ENCODE results near the gene SPOCK2. TPM values are rescaled to one million over a fixed set of nuclear protein-coding genes. Genes with fewer than 3 reads are reported as not detected.

The SPOCK2 gene
- total and polyA plus RNA-seq, 7 donors, result 1.8 to 5.3 (median 3.3) TPM

DNA sequence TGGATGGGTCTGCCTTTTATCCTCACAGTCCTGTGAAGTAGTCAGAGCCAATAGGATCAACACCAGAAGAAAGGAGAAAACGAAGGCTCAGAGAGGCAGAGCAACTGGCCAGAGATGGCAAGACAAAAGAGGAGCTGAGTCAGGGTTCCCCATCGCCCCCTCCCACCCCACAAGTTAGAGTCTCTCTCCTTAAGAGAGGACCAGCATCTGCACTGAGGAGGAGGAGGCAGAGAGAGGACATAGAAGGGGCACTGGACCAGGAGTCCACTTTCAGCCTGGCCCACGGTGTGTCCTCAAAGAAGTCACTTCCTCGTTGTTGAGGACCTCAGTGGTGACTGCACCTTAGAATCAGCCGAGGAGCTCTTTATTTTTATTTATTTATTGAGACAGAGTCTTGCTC, 11.6 kb downstream of the SPOCK2 start:
- ATAC-seq (no peak), DNase-seq (no peak)
- TF ChIP-seq, protein P1, sequence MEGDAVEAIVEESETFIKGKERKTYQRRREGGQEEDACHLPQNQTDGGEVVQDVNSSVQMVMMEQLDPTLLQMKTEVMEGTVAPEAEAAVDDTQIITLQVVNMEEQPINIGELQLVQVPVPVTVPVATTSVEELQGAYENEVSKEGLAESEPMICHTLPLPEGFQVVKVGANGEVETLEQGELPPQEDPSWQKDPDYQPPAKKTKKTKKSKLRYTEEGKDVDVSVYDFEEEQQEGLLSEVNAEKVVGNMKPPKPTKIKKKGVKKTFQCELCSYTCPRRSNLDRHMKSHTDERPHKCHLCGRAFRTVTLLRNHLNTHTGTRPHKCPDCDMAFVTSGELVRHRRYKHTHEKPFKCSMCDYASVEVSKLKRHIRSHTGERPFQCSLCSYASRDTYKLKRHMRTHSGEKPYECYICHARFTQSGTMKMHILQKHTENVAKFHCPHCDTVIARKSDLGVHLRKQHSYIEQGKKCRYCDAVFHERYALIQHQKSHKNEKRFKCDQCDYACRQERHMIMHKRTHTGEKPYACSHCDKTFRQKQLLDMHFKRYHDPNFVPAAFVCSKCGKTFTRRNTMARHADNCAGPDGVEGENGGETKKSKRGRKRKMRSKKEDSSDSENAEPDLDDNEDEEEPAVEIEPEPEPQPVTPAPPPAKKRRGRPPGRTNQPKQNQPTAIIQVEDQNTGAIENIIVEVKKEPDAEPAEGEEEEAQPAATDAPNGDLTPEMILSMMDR (IDR thresholded peaks at IDR 0.05), result no peak
- H3K4me3 ChIP-seq, result no peak overlapping the region
- H3K4me1 ChIP-seq, result no peaks in the 10 kb centered on the region
- 66 to 75% (median 71%) methylated on average over 5 of the region's 5 CpGs for WGBS, 3 donors
- no peak overlapping the region for H3K27ac ChIP-seq
- H3K9me3 ChIP-seq, result no peaks in the 10 kb centered on the region
- H3K36me3 ChIP-seq (ENCODE audit: insufficient read depth in 1 of 2, low read depth in 1 of 2), result no peaks in the 10 kb centered on the region
- intact Hi-C loops (cut with DNase I), result no loop called here
- no peaks in the 10 kb centered on the region for H3K27me3 ChIP-seq (ENCODE audit: insufficient read depth in 3 of 3, low read length in 2 of 3)

DNA sequence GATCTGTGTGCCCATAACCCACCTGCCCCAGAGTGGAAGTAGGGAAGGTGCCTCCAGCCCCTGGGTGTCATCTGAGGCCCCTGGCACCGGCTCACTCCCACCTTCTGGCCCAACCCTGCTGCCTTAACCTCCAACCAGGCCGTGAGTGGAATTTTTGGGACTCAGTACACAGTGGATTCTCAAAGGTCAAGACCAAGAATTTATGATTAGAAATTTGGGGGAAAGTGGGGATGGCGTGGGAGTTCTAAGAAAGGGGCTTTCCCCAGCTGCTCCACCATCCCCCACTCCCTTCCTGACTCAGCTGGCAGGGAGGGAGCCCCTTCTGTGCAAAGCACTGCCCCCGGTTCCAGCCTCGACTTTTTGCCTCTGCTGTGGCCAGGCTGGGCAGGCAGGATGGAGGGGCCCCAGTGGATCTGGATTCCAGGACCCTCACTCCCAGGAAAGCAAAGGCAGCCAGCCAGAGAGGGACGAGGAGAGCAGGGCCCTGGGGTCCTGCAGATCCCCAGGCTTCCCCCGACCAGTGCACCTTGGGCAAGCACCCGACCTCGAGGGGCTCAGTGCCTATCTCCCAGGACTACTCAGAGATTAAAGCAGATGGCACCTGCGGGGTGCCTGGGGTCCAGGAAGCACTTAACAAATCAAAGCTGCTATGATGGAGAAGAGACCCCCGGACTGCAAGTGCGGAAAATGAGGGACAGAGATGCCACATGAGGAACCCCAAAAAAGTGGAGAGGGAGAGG, 12.8 kb downstream of the SPOCK2 start:
- peak in 1 of 2 donors; percentile 33 for DNase-seq
- H3K4me3 ChIP-seq, result no peak overlapping the region
- H3K27me3 ChIP-seq (ENCODE audit: insufficient read depth in 3 of 3, low read length in 2 of 3), result no peaks in the 10 kb centered on the region
- no peaks in the 10 kb centered on the region for H3K4me1 ChIP-seq
- ATAC-seq, result no peak
- 77 to 84% (median 84%) methylated on average over 10 to 12 of the region's 12 CpGs for WGBS, 3 donors
- H3K27ac ChIP-seq, result no peak overlapping the region
- no peaks in the 10 kb centered on the region for H3K36me3 ChIP-seq (ENCODE audit: insufficient read depth in 1 of 2, low read depth in 1 of 2)
- H3K9me3 ChIP-seq, result no peaks in the 10 kb centered on the region
- intact Hi-C loops (cut with DNase I), result no loop called here
- TF ChIP-seq, protein P1 (IDR thresholded peaks at IDR 0.05), result no peak

DNA sequence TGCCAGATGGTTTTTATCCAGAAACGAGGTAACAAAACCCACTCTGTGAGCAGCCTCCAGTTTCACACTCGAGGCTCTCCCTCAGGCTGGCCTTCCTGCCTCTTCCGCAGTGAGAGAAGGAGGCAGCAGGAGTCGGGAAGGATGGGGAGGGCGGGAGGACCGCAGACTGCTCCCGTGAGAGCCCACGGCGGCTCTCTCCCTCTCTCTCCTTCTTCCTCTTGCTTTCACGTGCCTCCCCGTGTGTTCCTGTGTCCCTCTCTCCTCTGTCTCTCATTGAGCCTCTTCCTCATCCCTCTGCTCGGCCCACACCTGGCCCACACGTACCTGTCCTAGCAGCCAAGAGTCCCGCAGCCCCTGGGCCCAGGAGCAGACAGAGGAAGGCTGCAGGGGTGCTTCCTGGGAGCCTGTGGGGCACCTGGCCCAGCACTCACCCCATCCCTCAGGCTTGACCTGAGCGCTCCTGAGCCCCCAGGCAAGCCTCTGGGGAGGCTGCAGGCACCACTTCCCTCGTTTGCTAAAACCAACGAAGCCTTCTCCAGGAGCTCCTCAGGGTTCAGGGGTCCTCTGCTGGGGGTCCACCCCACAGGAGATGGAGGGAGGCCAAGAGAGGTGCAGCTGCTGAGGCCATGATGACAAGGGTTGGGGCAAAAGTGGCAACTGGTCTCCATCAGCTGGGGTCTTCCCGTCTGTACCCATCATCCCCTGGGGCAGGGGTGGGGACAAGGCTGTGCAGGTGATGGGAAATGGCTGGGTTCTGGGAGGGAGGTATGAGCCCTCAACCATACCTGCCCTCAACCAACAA, 13.6 kb downstream of the SPOCK2 start:
- no peak overlapping the region for H3K27ac ChIP-seq
- peak in 1 of 4 donors; percentile 32 for ATAC-seq
- peak in 1 of 2 donors; percentile 25 for DNase-seq
- TF ChIP-seq, protein P1 (IDR thresholded peaks at IDR 0.05), result no peak
- no peaks in the 10 kb centered on the region for H3K36me3 ChIP-seq (ENCODE audit: insufficient read depth in 1 of 2, low read depth in 1 of 2)
- no peak overlapping the region for H3K4me3 ChIP-seq
- no peaks in the 10 kb centered on the region for H3K9me3 ChIP-seq
- intact Hi-C loops (cut with DNase I), result loop anchor here in 1 of 2 donors (5.0 kb wide), 1 partner anchor 1757 kb away; no protein-coding TSS in a partner anchor
- no peaks in the 10 kb centered on the region for H3K27me3 ChIP-seq (ENCODE audit: insufficient read depth in 3 of 3, low read length in 2 of 3)
- WGBS, 3 donors, result 69 to 74% (median 69%) methylated on average over 18 of the region's 18 CpGs
- no peaks in the 10 kb centered on the region for H3K4me1 ChIP-seq

DNA sequence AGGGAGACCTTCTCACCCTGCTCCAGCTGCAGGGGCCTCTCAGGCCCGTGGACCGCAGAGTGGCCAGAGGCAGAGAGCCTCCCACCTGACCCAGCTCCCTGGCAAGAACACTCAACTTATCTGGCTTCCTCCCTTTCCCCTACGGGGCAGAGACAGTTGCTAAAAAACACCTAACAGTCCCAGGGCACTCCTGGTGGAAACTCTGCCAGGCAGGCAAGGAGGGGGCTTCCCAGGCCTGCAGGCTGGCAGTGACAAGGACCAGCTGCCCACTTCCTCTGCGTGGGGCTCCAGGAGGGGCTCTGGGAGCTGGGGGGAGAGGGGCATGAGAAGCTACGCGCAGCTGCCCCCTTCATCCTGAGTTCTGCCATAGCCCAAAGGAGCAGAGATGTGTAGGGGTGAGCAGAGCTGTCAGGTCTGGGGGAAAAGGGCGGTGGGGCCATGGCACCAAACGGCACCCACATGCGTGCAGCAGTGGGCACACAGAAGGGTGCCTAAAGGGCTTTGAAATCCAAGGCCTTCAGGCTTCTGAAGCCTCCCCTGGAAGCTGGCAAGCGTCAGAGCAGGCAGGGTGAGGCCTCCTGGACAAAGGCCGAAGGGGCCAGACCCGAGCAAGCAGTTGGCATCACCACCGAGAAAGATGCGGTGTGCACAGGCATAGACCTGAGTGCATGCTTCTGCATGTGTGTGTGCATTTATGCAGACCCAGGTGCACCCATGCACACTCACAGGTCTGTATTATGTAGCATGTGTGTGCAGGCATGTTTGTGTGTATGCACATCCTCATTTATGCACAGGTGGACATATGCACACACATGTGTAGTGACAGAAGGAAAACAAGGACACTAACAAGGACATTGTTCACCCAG, 14.4 kb downstream of the SPOCK2 start:
- Histone ChIP-seq H3K27me3 (ENCODE audit: insufficient read depth in 3 of 3, low read length in 2 of 3) (no peaks in the 10 kb centered on the region), H3K4me3 (no peak overlapping the region), H3K36me3 (ENCODE audit: insufficient read depth in 1 of 2, low read depth in 1 of 2) (no peaks in the 10 kb centered on the region), H3K4me1 (no peaks in the 10 kb centered on the region), H3K9me3 (no peaks in the 10 kb centered on the region), H3K27ac (no peak overlapping the region)
- TF ChIP-seq, protein P1 (IDR thresholded peaks at IDR 0.05), result no peak
- ATAC-seq (no peak), DNase-seq (peak in 1 of 2 donors; percentile 42)
- intact Hi-C loops (cut with DNase I), result loop anchor here in 1 of 2 donors (5.0 kb wide), 1 partner anchor 1757 kb away; no protein-coding TSS in a partner anchor
- 67 to 79% (median 68%) methylated on average over 13 to 14 of the region's 14 CpGs for WGBS, 3 donors
